HepG2 (cell line): ENCODE results near the gene F12. TPM values are rescaled to one million over a fixed set of nuclear protein-coding genes. Genes with fewer than 3 reads are reported as not detected.
A peak's percentile ranks its signal among the peaks of the same experiment; 100 is the strongest.

Experiments
- ARNT2 ChIP-seq: sonication (generic); formaldehyde crosslinking; IDR thresholded peaks from 2 replicates; pipeline ENCODE4 v1.8.0; 2022; ENCODE audit warnings: mild to moderate bottlenecking, low read depth, missing genetic modification reagents, moderate library complexity
- ERF ChIP-seq: IDR thresholded peaks from 2 replicates; pipeline ENCODE4 v1.6.1; 2018; ENCODE audit warnings: missing biosample characterization, missing genetic modification reagents
- FOSL2 ChIP-seq: sonication (generic); formaldehyde crosslinking; IDR thresholded peaks from 2 replicates; pipeline ENCODE4 v1.4.0; 2020; ENCODE audit warnings: missing genetic modification reagents
- RFXAP ChIP-seq: sonication (generic); formaldehyde crosslinking; IDR thresholded peaks from 2 replicates; pipeline ENCODE4 v1.4.0; 2020; ENCODE audit warnings: missing genetic modification reagents, borderline replicate concordance
- TCF7L2 ChIP-seq: IDR thresholded peaks from 2 replicates; pipeline ENCODE4 v1.6.1; 2011; ENCODE audit warnings: mild to moderate bottlenecking, low read depth, low read length, moderate library complexity
- ZFY ChIP-seq: sonication (generic); formaldehyde crosslinking; IDR thresholded peaks from 2 replicates; pipeline ENCODE4 v1.4.0; 2020; ENCODE audit warnings: missing genetic modification reagents
- ZNF607 ChIP-seq: sonication (generic); formaldehyde crosslinking; IDR thresholded peaks from 2 replicates; pipeline ENCODE4 v1.5.1; 2020; ENCODE audit warnings: missing genetic modification reagents, mild to moderate bottlenecking, borderline replicate concordance
- polyA plus RNA-seq, 8 experiments: library from polyadenylated mRNA; depleted of rRNA in 3 of 8; stranded (reverse) in 7 of 8; unstranded in 1 of 8; fragments of >200 nt; fragmentation: Illumina TruSeq in 4 of 8; extraction: Trizol in 4 of 8; gene quantifications; 2 replicates each; pipeline versions ENCODE4 v1.2.1 to v1.2.3, GENCODE V29; 2011 to 2016; ENCODE audit warnings: low read depth in 4 of 8, missing spikeins in 1 of 8, mixed read lengths in 1 of 8; ENCODE audit not compliant: insufficient read depth in 1 of 8
- total RNA-seq, 5 experiments: library from RNA; depleted of rRNA; stranded (reverse); fragments of >200 nt; fragmentation: Illumina TruSeq; extraction: Trizol; gene quantifications; 2 replicates each; pipeline ENCODE4 v1.2.3, GENCODE V29; 2016; ENCODE audit warnings: low read depth in 1 of 5
- TF ChIP-seq, protein P1 (sequence below): IDR thresholded peaks from 2 replicates; pipeline ENCODE4 v1.6.1; 2018; ENCODE audit warnings: missing genetic modification reagents, mild to moderate bottlenecking, missing compliant biosample characterization
- TF ChIP-seq, protein P2 (sequence below): sonication (generic); formaldehyde crosslinking; IDR thresholded peaks from 2 replicates; pipeline ENCODE4 v1.9.0; 2021; ENCODE audit warnings: missing genetic modification reagents, borderline replicate concordance
- TF ChIP-seq, protein P3 (sequence below): sonication (generic); formaldehyde crosslinking; IDR thresholded peaks from 2 replicates; pipeline ENCODE4; 2020; ENCODE audit warnings: missing genetic modification reagents, mild to moderate bottlenecking, borderline replicate concordance

Gene F12
- total and polyA plus RNA-seq, 2 of the 13 experiments (the other 11 are each of a cell fraction or from before 2014, with no cell fraction given) = 2.5 to 3.0 TPM

DNA sequence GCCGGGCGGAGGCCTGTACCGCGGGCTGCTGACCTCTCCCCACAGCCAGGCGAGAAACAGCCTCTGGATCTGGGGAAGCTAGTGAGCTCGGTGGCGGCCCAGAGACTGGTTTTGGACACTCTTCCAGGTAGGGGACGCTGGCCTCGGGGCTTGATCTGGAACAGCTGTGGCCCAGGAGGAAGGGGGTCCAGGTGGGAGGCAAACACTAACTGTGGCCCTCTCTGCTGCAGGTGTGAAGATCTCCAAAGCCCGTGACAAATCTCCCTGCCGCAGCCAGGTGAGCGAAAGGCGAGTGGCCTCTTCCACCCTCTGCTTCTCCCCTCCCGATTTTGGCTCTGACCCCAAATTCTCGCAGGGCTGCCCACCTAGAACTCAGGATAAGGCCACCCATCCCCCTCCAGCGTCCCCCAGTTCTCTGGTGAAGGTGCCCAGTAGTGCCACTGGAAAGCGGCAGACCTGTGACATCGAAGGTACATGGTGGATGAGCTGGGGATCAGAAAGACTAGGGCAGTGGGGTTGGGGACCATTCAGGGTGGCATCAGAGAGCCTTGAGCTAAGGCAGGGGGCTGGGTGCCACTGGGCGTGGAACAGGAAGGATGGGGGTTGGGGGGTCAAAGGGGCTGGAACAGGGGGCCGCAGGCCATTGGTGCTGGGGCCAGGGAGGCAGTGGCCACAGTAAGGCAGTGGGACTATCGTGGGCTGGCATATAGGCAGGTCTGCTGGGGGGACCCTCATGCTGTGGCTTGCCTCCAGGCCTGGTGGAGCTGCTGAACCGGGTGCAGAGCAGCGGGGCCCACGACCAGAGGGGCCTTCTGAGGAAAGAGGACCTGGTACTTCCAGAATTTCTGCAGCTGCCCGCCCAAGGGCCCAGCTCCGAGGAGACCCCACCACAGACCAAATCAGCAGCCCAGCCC lies 38.0 kb downstream of the F12 start (continued):
- TF ChIP-seq FOSL2 (CRISPR knock-in tag) (no peak), ERF (CRISPR knock-in tag) (0 out of 2 replicates have a peak, but pooled peaks have one; percentile 1), ZNF607 (CRISPR knock-in tag) (0 out of 2 replicates have a peak, but pooled peaks have one; percentile 16), TCF7L2 (no peak), ARNT2 (CRISPR knock-in tag) (peak; percentile 59; the same call in 1 of the 2 replicates), RFXAP (CRISPR knock-in tag) (0 out of 2 replicates have a peak, but pooled peaks have one; percentile 9), ZFY (CRISPR knock-in tag) (peak; percentile 82)
- TF ChIP-seq, protein P1, sequence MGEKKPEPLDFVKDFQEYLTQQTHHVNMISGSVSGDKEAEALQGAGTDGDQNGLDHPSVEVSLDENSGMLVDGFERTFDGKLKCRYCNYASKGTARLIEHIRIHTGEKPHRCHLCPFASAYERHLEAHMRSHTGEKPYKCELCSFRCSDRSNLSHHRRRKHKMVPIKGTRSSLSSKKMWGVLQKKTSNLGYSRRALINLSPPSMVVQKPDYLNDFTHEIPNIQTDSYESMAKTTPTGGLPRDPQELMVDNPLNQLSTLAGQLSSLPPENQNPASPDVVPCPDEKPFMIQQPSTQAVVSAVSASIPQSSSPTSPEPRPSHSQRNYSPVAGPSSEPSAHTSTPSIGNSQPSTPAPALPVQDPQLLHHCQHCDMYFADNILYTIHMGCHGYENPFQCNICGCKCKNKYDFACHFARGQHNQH (CRISPR knock-in tag) = 0 out of 2 replicates have a peak, but pooled peaks have one; percentile 7
- TF ChIP-seq, protein P2, sequence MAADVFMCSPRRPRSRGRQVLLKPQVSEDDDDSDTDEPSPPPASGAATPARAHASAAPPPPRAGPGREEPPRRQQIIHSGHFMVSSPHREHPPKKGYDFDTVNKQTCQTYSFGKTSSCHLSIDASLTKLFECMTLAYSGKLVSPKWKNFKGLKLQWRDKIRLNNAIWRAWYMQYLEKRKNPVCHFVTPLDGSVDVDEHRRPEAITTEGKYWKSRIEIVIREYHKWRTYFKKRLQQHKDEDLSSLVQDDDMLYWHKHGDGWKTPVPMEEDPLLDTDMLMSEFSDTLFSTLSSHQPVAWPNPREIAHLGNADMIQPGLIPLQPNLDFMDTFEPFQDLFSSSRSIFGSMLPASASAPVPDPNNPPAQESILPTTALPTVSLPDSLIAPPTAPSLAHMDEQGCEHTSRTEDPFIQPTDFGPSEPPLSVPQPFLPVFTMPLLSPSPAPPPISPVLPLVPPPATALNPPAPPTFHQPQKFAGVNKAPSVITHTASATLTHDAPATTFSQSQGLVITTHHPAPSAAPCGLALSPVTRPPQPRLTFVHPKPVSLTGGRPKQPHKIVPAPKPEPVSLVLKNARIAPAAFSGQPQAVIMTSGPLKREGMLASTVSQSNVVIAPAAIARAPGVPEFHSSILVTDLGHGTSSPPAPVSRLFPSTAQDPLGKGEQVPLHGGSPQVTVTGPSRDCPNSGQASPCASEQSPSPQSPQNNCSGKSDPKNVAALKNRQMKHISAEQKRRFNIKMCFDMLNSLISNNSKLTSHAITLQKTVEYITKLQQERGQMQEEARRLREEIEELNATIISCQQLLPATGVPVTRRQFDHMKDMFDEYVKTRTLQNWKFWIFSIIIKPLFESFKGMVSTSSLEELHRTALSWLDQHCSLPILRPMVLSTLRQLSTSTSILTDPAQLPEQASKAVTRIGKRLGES = 0 out of 2 replicates have a peak, but pooled peaks have one; percentile 42
- TF ChIP-seq, protein P3, sequence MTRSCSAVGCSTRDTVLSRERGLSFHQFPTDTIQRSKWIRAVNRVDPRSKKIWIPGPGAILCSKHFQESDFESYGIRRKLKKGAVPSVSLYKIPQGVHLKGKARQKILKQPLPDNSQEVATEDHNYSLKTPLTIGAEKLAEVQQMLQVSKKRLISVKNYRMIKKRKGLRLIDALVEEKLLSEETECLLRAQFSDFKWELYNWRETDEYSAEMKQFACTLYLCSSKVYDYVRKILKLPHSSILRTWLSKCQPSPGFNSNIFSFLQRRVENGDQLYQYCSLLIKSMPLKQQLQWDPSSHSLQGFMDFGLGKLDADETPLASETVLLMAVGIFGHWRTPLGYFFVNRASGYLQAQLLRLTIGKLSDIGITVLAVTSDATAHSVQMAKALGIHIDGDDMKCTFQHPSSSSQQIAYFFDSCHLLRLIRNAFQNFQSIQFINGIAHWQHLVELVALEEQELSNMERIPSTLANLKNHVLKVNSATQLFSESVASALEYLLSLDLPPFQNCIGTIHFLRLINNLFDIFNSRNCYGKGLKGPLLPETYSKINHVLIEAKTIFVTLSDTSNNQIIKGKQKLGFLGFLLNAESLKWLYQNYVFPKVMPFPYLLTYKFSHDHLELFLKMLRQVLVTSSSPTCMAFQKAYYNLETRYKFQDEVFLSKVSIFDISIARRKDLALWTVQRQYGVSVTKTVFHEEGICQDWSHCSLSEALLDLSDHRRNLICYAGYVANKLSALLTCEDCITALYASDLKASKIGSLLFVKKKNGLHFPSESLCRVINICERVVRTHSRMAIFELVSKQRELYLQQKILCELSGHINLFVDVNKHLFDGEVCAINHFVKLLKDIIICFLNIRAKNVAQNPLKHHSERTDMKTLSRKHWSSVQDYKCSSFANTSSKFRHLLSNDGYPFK (CRISPR knock-in tag) = no peak
